GM12872 (cell line): Measurements from ENCODE around the gene BPIFA1.

Source experiments
- CTCF ChIP-seq: IDR thresholded peaks from 3 replicates; pipeline ENCODE4 v1.5.1; 2011; ENCODE audit warnings: low read depth, mild to moderate bottlenecking, low read length, moderate library complexity; ENCODE audit not compliant: insufficient read depth

The BPIFA1 gene

GRCh38 chr20:33251496-33251895 is 15.7 kb downstream of the BPIFA1 start:
- no peak for TF ChIP-seq CTCF

GRCh38 chr20:33252460-33252859 is 16.7 kb downstream of the BPIFA1 start:
- TF ChIP-seq CTCF, result no peak

- TF ChIP-seq CTCF, result no peak
These were observed 19.2 kb downstream of the BPIFA1 start for GRCh38 chr20:33255005-33255404.

GRCh38 chr20:33257237-33257636 is 21.4 kb downstream of the BPIFA1 start:
- no peak for TF ChIP-seq CTCF

- no peak for TF ChIP-seq CTCF
These were observed 23.6 kb downstream of the BPIFA1 start for GRCh38 chr20:33259371-33259770.

GRCh38 chr20:33261465-33261864 is 25.7 kb downstream of the BPIFA1 start:
- 0 out of 3 replicates have a peak, but pooled peaks have one; percentile 4 for TF ChIP-seq CTCF

- TF ChIP-seq CTCF, result peak; percentile 65
These were observed 26.9 kb downstream of the BPIFA1 start for GRCh38 chr20:33262658-33263065.

- TF ChIP-seq CTCF, result no peak
These were observed 28.0 kb downstream of the BPIFA1 start for GRCh38 chr20:33263784-33264183.
